Measurements from ENCODE around the gene ATXN1.

ATXN1 gene

GRCh38 chr6:16563628-16564240 is 197.5 kb downstream of the ATXN1 start:
- no peaks in the 10 kb centered on the region for H3K9me3 ChIP-seq (ENCODE audit: low read length)
- peaks cover 16% of the 10 kb centered on the region for H3K4me1 ChIP-seq (ENCODE audit: insufficient read depth, low read length)
- no peak overlapping the region for H3K9ac ChIP-seq (ENCODE audit: low read length)
- H3K27ac ChIP-seq (ENCODE audit: low read depth, low read length) = no peak overlapping the region
- no peaks in the 10 kb centered on the region for H3K27me3 ChIP-seq (ENCODE audit: control insufficient read depth in 1 of 2, insufficient read depth in 2 of 2, low read length in 2 of 2)
- no peak overlapping the region for H3K4me3 ChIP-seq (ENCODE audit: low read depth in 1 of 2, low read length in 2 of 2)
- no peaks in the 10 kb centered on the region for H3K36me3 ChIP-seq (ENCODE audit: insufficient read depth, low read length)

DNA sequence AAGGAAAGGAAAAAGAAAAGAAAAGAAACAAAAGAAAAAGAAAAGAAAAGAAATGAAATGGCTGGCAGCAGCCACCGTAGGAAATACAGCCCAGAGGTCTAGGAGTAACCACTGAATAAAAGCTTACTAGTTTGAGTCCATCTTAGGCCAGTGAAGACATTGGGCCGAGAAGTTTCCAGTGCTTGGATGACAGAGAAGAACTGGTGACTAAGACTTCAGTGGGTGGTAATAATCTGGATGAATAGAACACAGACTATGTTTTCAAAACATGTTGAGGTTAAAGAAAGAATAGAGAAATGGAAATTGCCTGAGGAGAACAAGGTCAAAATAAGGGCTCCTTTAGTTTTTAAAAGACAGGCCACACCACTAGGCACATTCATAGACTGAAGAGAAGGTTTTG is 198.8 kb downstream of the ATXN1 start:
- H3K9ac ChIP-seq (ENCODE audit: low read length) = no peak overlapping the region
- H3K9me3 ChIP-seq (ENCODE audit: low read length) = no peaks in the 10 kb centered on the region
- peaks cover 9% of the 10 kb centered on the region for H3K4me1 ChIP-seq (ENCODE audit: insufficient read depth, low read length)
- H3K27ac ChIP-seq (ENCODE audit: low read depth, low read length) = no peak overlapping the region
- H3K36me3 ChIP-seq (ENCODE audit: insufficient read depth, low read length) = no peaks in the 10 kb centered on the region
- H3K27me3 ChIP-seq (ENCODE audit: control insufficient read depth in 1 of 2, insufficient read depth in 2 of 2, low read length in 2 of 2) = no peaks in the 10 kb centered on the region
- no peak overlapping the region for H3K4me3 ChIP-seq (ENCODE audit: low read depth in 1 of 2, low read length in 2 of 2)

DNA sequence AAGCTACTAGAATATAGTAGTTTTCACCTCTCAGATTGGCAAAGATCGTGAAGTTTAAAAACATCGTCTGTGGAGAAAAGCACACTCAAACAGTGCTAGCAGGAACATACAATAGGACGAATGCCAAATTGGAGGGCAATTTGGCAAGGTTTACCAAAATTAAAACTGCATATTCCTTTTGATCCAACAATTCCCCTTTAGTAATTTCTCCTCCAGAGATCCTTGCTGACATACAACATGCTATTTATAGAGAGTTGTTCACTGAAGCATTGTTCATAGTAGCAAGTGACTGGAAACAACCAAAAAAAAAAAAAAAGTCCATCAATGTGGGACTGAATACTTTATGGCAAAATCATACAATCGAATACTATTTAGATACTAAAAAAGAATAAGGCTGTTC is 202.2 kb downstream of the ATXN1 start:
- Histone ChIP-seq H3K36me3 (ENCODE audit: insufficient read depth, low read length) (no peaks in the 10 kb centered on the region), H3K27me3 (ENCODE audit: control insufficient read depth in 1 of 2, insufficient read depth in 2 of 2, low read length in 2 of 2) (no peaks in the 10 kb centered on the region), H3K4me3 (ENCODE audit: low read depth in 1 of 2, low read length in 2 of 2) (no peak overlapping the region), H3K9me3 (ENCODE audit: low read length) (no peaks in the 10 kb centered on the region), H3K27ac (ENCODE audit: low read depth, low read length) (no peak overlapping the region), H3K9ac (ENCODE audit: low read length) (no peak overlapping the region), H3K4me1 (ENCODE audit: insufficient read depth, low read length) (peaks cover 5% of the 10 kb centered on the region)

DNA sequence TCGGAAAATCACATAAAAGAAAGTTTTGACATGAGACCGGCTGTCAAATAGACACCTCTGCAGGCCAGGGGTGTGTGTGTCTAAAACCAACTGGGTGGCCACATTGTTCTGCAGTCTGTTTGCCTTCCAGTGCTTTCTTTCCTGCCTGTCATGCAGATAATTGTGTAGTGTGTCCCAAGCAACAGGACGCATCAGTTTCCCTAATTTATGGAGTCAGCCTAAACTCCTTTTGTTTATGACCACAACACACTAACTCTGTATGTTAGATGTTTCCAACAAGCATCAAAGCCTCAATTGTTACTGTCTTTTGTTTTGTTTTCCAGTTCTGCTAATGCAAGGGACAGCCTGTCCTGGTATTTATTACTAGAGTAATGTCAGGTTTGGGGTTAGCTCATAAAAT is 205.7 kb downstream of the ATXN1 start:
- Histone ChIP-seq H3K27ac (ENCODE audit: low read depth, low read length) (no peak overlapping the region), H3K9me3 (ENCODE audit: low read length) (no peaks in the 10 kb centered on the region), H3K9ac (ENCODE audit: low read length) (no peak overlapping the region), H3K27me3 (ENCODE audit: control insufficient read depth in 1 of 2, insufficient read depth in 2 of 2, low read length in 2 of 2) (no peaks in the 10 kb centered on the region), H3K4me3 (ENCODE audit: low read depth in 1 of 2, low read length in 2 of 2) (no peak overlapping the region), H3K4me1 (ENCODE audit: insufficient read depth, low read length) (peaks cover 5% of the 10 kb centered on the region), H3K36me3 (ENCODE audit: insufficient read depth, low read length) (no peaks in the 10 kb centered on the region)

GRCh38 chr6:16553531-16553930 is 207.7 kb downstream of the ATXN1 start:
- no peaks in the 10 kb centered on the region for H3K9me3 ChIP-seq (ENCODE audit: low read length)

DNA sequence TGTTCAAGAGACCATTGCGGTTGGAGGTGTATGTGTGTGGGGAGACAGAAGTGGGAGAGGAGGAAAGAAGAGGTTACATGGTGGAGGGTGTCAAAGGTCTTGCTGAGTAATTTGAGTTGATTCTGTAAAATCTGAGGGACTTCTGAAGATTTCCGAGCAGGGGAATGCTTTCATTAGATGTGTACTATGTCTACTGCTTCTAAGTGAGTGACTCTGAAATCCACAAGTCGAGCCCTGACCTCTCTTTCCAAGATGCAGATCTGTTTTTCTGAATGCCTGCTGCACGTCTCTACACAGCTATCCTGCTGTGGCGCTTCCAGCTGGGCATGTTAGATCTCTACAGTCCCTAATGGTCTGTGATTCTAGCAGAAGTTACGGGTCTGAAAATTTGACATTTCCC is 209.8 kb downstream of the ATXN1 start:
- no peak overlapping the region for H3K9ac ChIP-seq (ENCODE audit: low read length)

More at GRCh38 chr6:16553531-16553930, 207.7 kb downstream of the ATXN1 start:
- Histone ChIP-seq H3K9ac (ENCODE audit: low read length) (no peak overlapping the region), H3K36me3 (ENCODE audit: insufficient read depth, low read length) (no peaks in the 10 kb centered on the region), H3K27me3 (ENCODE audit: control insufficient read depth in 1 of 2, insufficient read depth in 2 of 2, low read length in 2 of 2) (no peaks in the 10 kb centered on the region), H3K4me3 (ENCODE audit: low read depth in 1 of 2, low read length in 2 of 2) (no peak overlapping the region), H3K4me1 (ENCODE audit: insufficient read depth, low read length) (peaks cover 5% of the 10 kb centered on the region), H3K27ac (ENCODE audit: low read depth, low read length) (no peak overlapping the region)

DNA sequence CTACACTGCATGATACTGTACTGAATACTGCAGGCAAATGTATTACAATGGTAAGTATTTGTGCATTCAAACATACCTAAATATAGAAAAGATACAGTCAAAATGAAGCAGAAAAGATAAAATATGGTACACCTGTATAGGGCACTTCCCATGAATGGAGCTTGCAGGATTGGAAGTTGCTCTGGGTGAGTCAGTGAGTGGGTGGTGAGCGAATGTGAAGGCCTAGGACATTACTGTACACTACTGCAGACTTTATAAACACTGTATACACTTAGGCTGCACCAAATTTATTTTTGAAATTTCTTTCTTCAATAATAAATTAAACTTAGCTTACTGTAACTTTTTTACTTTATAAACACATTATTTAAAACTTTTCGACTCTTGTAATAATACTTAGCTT is 213.1 kb downstream of the ATXN1 start:
- Histone ChIP-seq H3K4me1 (ENCODE audit: insufficient read depth, low read length) (no peaks in the 10 kb centered on the region), H3K36me3 (ENCODE audit: insufficient read depth, low read length) (no peaks in the 10 kb centered on the region), H3K9ac (ENCODE audit: low read length) (no peak overlapping the region), H3K4me3 (ENCODE audit: low read depth in 1 of 2, low read length in 2 of 2) (no peak overlapping the region), H3K27ac (ENCODE audit: low read depth, low read length) (no peak overlapping the region), H3K27me3 (ENCODE audit: control insufficient read depth in 1 of 2, insufficient read depth in 2 of 2, low read length in 2 of 2) (no peaks in the 10 kb centered on the region), H3K9me3 (ENCODE audit: low read length) (no peaks in the 10 kb centered on the region)

More for the DNA sequence above, 209.8 kb downstream of the ATXN1 start:
- peaks cover 5% of the 10 kb centered on the region for H3K4me1 ChIP-seq (ENCODE audit: insufficient read depth, low read length)
- no peaks in the 10 kb centered on the region for H3K9me3 ChIP-seq (ENCODE audit: low read length)
- H3K36me3 ChIP-seq (ENCODE audit: insufficient read depth, low read length) = no peaks in the 10 kb centered on the region
- no peak overlapping the region for H3K27ac ChIP-seq (ENCODE audit: low read depth, low read length)
- H3K27me3 ChIP-seq (ENCODE audit: control insufficient read depth in 1 of 2, insufficient read depth in 2 of 2, low read length in 2 of 2) = no peaks in the 10 kb centered on the region
- H3K4me3 ChIP-seq (ENCODE audit: low read depth in 1 of 2, low read length in 2 of 2) = no peak overlapping the region

DNA sequence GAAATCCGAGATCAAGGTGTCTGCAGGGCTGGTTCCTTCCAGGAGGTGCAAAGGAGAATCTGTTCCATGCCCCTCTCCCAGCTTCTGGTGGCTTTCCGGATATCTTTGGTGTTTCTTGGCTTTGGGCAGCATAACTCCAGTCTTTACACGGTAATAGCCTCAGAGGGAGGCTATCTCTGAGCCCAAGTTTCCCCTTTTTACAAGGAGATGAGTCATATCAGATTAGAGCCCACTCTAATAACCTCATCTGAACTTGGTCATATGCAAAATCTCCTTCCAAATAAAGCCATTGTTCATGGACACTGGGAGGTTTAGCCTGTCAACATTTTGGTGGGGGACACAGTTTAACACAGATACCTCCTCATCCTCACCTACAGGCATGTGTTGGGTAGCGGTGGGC is 213.7 kb downstream of the ATXN1 start:
- Histone ChIP-seq H3K9me3 (ENCODE audit: low read length) (no peaks in the 10 kb centered on the region), H3K27ac (ENCODE audit: low read depth, low read length) (no peak overlapping the region)

DNA sequence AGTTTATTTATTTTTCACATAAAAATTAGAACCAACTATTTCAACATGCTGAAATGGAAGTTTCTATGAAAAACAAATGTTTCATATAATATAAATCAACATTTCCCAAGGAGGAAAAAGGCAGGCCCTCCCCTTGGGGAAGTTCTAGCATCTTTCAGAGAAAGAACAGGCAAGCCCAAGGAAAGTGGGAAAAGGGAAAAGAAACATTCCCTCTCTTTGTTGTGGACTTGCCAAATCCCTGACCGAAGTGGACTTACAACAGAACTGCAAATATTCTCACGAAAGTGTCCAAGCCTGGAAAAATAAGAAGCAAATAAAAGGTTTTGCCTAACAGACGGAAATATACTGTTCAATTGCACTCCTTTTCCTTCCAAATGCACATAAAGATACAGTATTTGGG is 214.4 kb downstream of the ATXN1 start:
- no peak overlapping the region for H3K27ac ChIP-seq (ENCODE audit: low read depth, low read length)
- no peaks in the 10 kb centered on the region for H3K36me3 ChIP-seq (ENCODE audit: insufficient read depth, low read length)

More for the DNA sequence above, 213.7 kb downstream of the ATXN1 start:
- no peaks in the 10 kb centered on the region for H3K27me3 ChIP-seq (ENCODE audit: control insufficient read depth in 1 of 2, insufficient read depth in 2 of 2, low read length in 2 of 2)
- no peak overlapping the region for H3K9ac ChIP-seq (ENCODE audit: low read length)
- H3K4me3 ChIP-seq (ENCODE audit: low read depth in 1 of 2, low read length in 2 of 2) = no peak overlapping the region
- no peaks in the 10 kb centered on the region for H3K36me3 ChIP-seq (ENCODE audit: insufficient read depth, low read length)
- H3K4me1 ChIP-seq (ENCODE audit: insufficient read depth, low read length) = no peaks in the 10 kb centered on the region

GRCh38 chr6:16545382-16545781 is 215.9 kb downstream of the ATXN1 start:
- Histone ChIP-seq H3K9ac (ENCODE audit: low read length) (no peak overlapping the region), H3K4me3 (ENCODE audit: low read depth in 1 of 2, low read length in 2 of 2) (no peak overlapping the region), H3K4me1 (ENCODE audit: insufficient read depth, low read length) (no peaks in the 10 kb centered on the region), H3K27ac (ENCODE audit: low read depth, low read length) (no peak overlapping the region), H3K27me3 (ENCODE audit: control insufficient read depth in 1 of 2, insufficient read depth in 2 of 2, low read length in 2 of 2) (no peaks in the 10 kb centered on the region), H3K36me3 (ENCODE audit: insufficient read depth, low read length) (no peaks in the 10 kb centered on the region), H3K9me3 (ENCODE audit: low read length) (no peaks in the 10 kb centered on the region)

More for the DNA sequence above, 214.4 kb downstream of the ATXN1 start:
- Histone ChIP-seq H3K9ac (ENCODE audit: low read length) (no peak overlapping the region), H3K9me3 (ENCODE audit: low read length) (no peaks in the 10 kb centered on the region), H3K4me1 (ENCODE audit: insufficient read depth, low read length) (no peaks in the 10 kb centered on the region), H3K27me3 (ENCODE audit: control insufficient read depth in 1 of 2, insufficient read depth in 2 of 2, low read length in 2 of 2) (no peaks in the 10 kb centered on the region), H3K4me3 (ENCODE audit: low read depth in 1 of 2, low read length in 2 of 2) (no peak overlapping the region)

DNA sequence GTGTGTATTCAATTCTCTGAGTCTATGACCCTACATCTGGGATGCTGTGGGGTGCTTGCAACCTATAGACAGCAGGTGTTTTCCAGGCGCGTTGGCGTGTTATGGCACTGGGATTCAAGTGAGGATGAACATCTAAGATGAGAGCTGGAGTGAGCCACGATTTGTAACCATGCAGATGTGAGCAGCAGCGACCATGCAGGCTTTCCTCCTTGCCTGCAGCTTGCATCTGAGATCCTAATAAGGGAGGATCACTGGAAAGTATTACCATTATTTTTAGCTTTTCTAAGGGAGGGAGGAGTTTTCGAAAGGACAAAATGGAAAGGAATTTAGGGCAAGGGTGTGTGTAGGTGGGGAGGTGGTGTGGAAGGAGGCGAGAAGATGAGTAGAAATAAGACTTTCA is 216.7 kb downstream of the ATXN1 start:
- Histone ChIP-seq H3K9ac (ENCODE audit: low read length) (no peak overlapping the region), H3K4me3 (ENCODE audit: low read depth in 1 of 2, low read length in 2 of 2) (no peak overlapping the region), H3K27ac (ENCODE audit: low read depth, low read length) (no peak overlapping the region), H3K9me3 (ENCODE audit: low read length) (no peaks in the 10 kb centered on the region), H3K4me1 (ENCODE audit: insufficient read depth, low read length) (no peaks in the 10 kb centered on the region), H3K36me3 (ENCODE audit: insufficient read depth, low read length) (no peaks in the 10 kb centered on the region), H3K27me3 (ENCODE audit: control insufficient read depth in 1 of 2, insufficient read depth in 2 of 2, low read length in 2 of 2) (no peaks in the 10 kb centered on the region)

DNA sequence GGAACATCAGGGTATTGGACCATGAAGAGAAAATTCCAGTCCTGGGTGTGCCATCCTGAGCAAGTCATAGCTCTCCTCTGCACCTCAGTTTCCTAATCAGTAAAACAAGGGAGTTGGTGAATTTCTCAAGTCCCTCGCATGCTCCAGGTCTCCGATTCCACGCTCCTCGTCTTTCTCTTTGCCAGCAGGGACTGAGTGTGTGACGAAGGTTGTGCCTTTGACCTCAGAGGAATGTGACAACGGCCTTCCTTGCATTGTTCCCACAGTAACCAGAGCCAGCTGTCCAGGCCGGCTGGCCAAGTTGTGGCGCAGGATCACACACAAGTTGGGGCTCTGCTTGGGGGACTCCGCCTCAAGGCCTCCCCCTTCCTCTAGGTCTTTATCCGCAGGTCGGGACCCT is 217.3 kb downstream of the ATXN1 start:
- H3K36me3 ChIP-seq (ENCODE audit: insufficient read depth, low read length) = no peaks in the 10 kb centered on the region
- no peaks in the 10 kb centered on the region for H3K4me1 ChIP-seq (ENCODE audit: insufficient read depth, low read length)
- no peak overlapping the region for H3K9ac ChIP-seq (ENCODE audit: low read length)
- H3K4me3 ChIP-seq (ENCODE audit: low read depth in 1 of 2, low read length in 2 of 2) = no peak overlapping the region
- H3K27me3 ChIP-seq (ENCODE audit: control insufficient read depth in 1 of 2, insufficient read depth in 2 of 2, low read length in 2 of 2) = no peaks in the 10 kb centered on the region
- no peak overlapping the region for H3K27ac ChIP-seq (ENCODE audit: low read depth, low read length)
- no peaks in the 10 kb centered on the region for H3K9me3 ChIP-seq (ENCODE audit: low read length)
